ENCODE measurements around the gene SLC34A3. TPM values are rescaled to one million over a fixed set of nuclear protein-coding genes. Genes with fewer than 3 reads are reported as not detected.

SLC34A3 gene
- total and polyA plus RNA-seq, 2 donors (not counting 3 experiments of a cell fraction or from before 2014, with no cell fraction given) = not detected

GRCh38 chr9:137192448-137192780 is 38.3 kb upstream of the SLC34A3 start:
- Histone ChIP-seq H3K9me1 (replicated peaks; ENCODE audit: control insufficient read depth, extremely low read depth, insufficient read depth, low read length) (no peaks in the 10 kb centered on the region), H4K20me1 (replicated peaks; ENCODE audit: control insufficient read depth, extremely low read depth, insufficient read depth, low read length) (no peaks in the 10 kb centered on the region), H3K4me2 (ENCODE audit: insufficient read depth, low read length) (no peak overlapping the region), H3K4me3 (replicated peaks in 1 of 3; ENCODE audit: insufficient read depth in 1 of 3, low read depth in 1 of 3, low read length in 3 of 3) (no peak overlapping the region), H3K4me1 (ENCODE audit: control insufficient read depth, extremely low read depth, insufficient read depth, low read length) (peaks cover 13% of the 10 kb centered on the region), H3K9me3 (replicated peaks; ENCODE audit: control insufficient read depth, insufficient read depth, low read length) (no peaks in the 10 kb centered on the region), H3K36me3 (ENCODE audit: control insufficient read depth in 2 of 2, extremely low read depth in 1 of 2, insufficient read depth in 2 of 2, low read length in 2 of 2) (peaks cover 0 to 14% of the 10 kb centered on the region in 2 experiments), H2AFZ (ENCODE audit: low read depth, low read length) (no peak overlapping the region), H3K79me2 (ENCODE audit: control insufficient read depth, insufficient read depth, low read length) (peaks cover 19% of the 10 kb centered on the region), H3K27ac (ENCODE audit: insufficient read depth, low read depth, low read length) (no peak overlapping the region), H3K9ac (replicated peaks; ENCODE audit: extremely low read depth, insufficient read depth, low read length) (no peak overlapping the region), H3K27me3 (ENCODE audit: control insufficient read depth in 2 of 2, insufficient read depth in 2 of 2, low read length in 2 of 2) (no peaks in the 10 kb centered on the region)
- FAIRE-seq (no peak), DNase-seq (ENCODE audit: low read depth, low spot score) (no peak)
- TF ChIP-seq POLR2AphosphoS5 (IDR thresholded peaks at IDR 0.05; ENCODE audit: insufficient read depth, low read depth, low read length) (no peak), JUN (IDR thresholded peaks at IDR 0.05; ENCODE audit: borderline replicate concordance, insufficient read depth, insufficient read length, low read depth) (no peak), EZH2 (IDR thresholded peaks at IDR 0.05; ENCODE audit: borderline replicate concordance, low read depth, low read length, severe bottlenecking) (no peak), MYC (IDR thresholded peaks at IDR 0.05; ENCODE audit: low read depth, low read length) (no peak), MAX (IDR thresholded peaks at IDR 0.05; ENCODE audit: insufficient read depth, insufficient read length) (no peak), POLR2A (IDR thresholded peaks at IDR 0.05; ENCODE audit: low read depth, low read length) (no peak), GATA2 (IDR thresholded peaks at IDR 0.05; ENCODE audit: insufficient read depth, insufficient read length, low read depth, low read length) (no peak), FOS (IDR thresholded peaks at IDR 0.05; ENCODE audit: borderline replicate concordance, insufficient read depth, low read length) (no peak), CTCF (IDR thresholded peaks at IDR 0.05; ENCODE audit: extremely low read depth in 1 of 2, insufficient read depth in 1 of 2, low read depth in 1 of 2, low read length in 2 of 2) (no peak)
- BruUV-seq (replicated peaks) = no TSS peak
- ChIA-PET POLR2A (no interaction called here), CTCF (interaction anchor here (1.0 kb wide), 1 partner anchor 44 kb away, joined by 4 read pairs; no protein-coding TSS in a partner anchor)
- dilution Hi-C loops (cut with MboI; ENCODE audit: extremely low pct_ligation_motif_present, low sequenced_read_pairs) = no loop called here
- intact Hi-C loops (cut with micrococcal nuclease) = no loop called here
